Mononuclear cell (primary cell): ENCODE measurements around the gene PDHX. TPM values are rescaled to one million over a fixed set of nuclear protein-coding genes. Genes with fewer than 3 reads are reported as not detected.

ENCODE experiments used
- total RNA-seq: library from RNA; depleted of rRNA; stranded (reverse); fragments of >200 nt; gene quantifications from one replicate; pipeline ENCODE4 v1.2.3, GENCODE V29; 2012

PDHX gene
- total RNA-seq, 1 donor: 16.9 TPM

Other genes with a start within 250 kb of the PDHX start
- gene APIP, start 239 bp upstream of the PDHX start, total RNA-seq: 7.8 TPM
- gene CD44, start 222.6 kb downstream of the PDHX start, total RNA-seq: 1,071 TPM